CD14-positive monocyte (primary cell): ENCODE results near the gene ARHGAP15. TPM values are rescaled to one million over a fixed set of nuclear protein-coding genes. Genes with fewer than 3 reads are reported as not detected.

Source experiments
- DNase-seq, 3 donors: peaks; one replicate each; pipeline ENCODE4 v3.0.0-alpha.2; 2011 to 2022
- H2AFZ ChIP-seq: 2 replicates; pipeline ENCODE4 v1.6.0; 2012; ENCODE audit warnings: mild to moderate bottlenecking, low read depth, low read length, inconsistent platforms; ENCODE audit not compliant: insufficient read depth, poor library complexity, severe bottlenecking
- H3K27ac ChIP-seq, 2 donors: 1 replicate in 1 of 2; 2 replicates in 1 of 2; pipeline ENCODE4 v1.5.1; 2012 to 2013; ENCODE audit warnings: low read length in 2 of 2, control low read depth in 1 of 2, inconsistent platforms in 1 of 2, low read depth in 1 of 2, mild to moderate bottlenecking in 1 of 2
- H3K27me3 ChIP-seq, 2 donors: one replicate each; pipeline versions ENCODE4 v1.6.0 to v1.6.1; 2011 to 2013; ENCODE audit warnings: low read length in 2 of 2; ENCODE audit not compliant: control insufficient read depth in 2 of 2, insufficient read depth in 2 of 2
- H3K36me3 ChIP-seq, 2 donors: replicated peaks in 1 of 2; 1 replicate in 1 of 2; 2 replicates in 1 of 2; pipeline versions ENCODE4 v1.5.1 to v1.6.1; 2012 to 2013; ENCODE audit warnings: low read length in 2 of 2, control low read depth in 1 of 2, inconsistent platforms in 1 of 2, mild to moderate bottlenecking in 1 of 2; ENCODE audit not compliant: insufficient read depth in 2 of 2, control insufficient read depth in 1 of 2
- H3K4me1 ChIP-seq, 2 donors: 1 replicate in 1 of 2; 2 replicates in 1 of 2; pipeline versions ENCODE4 v1.5.1 to v1.6.1; 2012 to 2013; ENCODE audit warnings: low read length in 2 of 2, control low read depth in 1 of 2, inconsistent platforms in 1 of 2, mild to moderate bottlenecking in 1 of 2, moderate library complexity in 1 of 2; ENCODE audit not compliant: insufficient read depth in 2 of 2, control insufficient read depth in 1 of 2
- H3K4me2 ChIP-seq: replicated peaks from 2 replicates; pipeline ENCODE3; 2012; ENCODE audit warnings: low read length, moderate library complexity, mild to moderate bottlenecking; ENCODE audit not compliant: poor library complexity, severe bottlenecking; ENCODE audit errors: extremely low read depth
- H3K4me3 ChIP-seq, 3 experiments: fragments of 200-600 bp in 1 of 3; sonication (generic) in 1 of 3; replicated peaks in 1 of 3; 1 replicate in 2 of 3; 2 replicates in 1 of 3; pipeline ENCODE4 v1.5.1; 2011 to 2013; ENCODE audit warnings: low read length in 3 of 3, mild to moderate bottlenecking in 3 of 3, control low read depth in 2 of 3, low read depth in 2 of 3, inconsistent platforms in 1 of 3, moderate library complexity in 1 of 3
- H3K79me2 ChIP-seq: 2 replicates; pipeline ENCODE4 v1.6.0; 2012; ENCODE audit warnings: mild to moderate bottlenecking, control low read depth, inconsistent platforms, low read length, moderate library complexity; ENCODE audit not compliant: insufficient read depth
- H3K9ac ChIP-seq: 2 replicates; pipeline ENCODE4 v1.6.0; 2017; ENCODE audit warnings: low read length, mild to moderate bottlenecking; ENCODE audit not compliant: insufficient read depth, poor library complexity, severe bottlenecking
- H3K9me3 ChIP-seq, 2 donors: replicated peaks in 1 of 2; 1 replicate in 1 of 2; 2 replicates in 1 of 2; pipeline versions ENCODE4 v1.5.1 to v1.6.1; 2012 to 2013; ENCODE audit warnings: low read length in 2 of 2, control low read depth in 1 of 2; ENCODE audit not compliant: control insufficient read depth in 1 of 2, insufficient read depth in 1 of 2
- H4K20me1 ChIP-seq: 2 replicates; pipeline ENCODE4 v1.6.0; 2012; ENCODE audit warnings: mild to moderate bottlenecking, low read length, control low read depth, moderate library complexity; ENCODE audit not compliant: insufficient read depth
- H3K27ac Mint-ChIP-seq, 7 donors: one replicate each; pipeline ENCODE4 v1.8.0; 2020; ENCODE audit warnings: mild to moderate bottlenecking in 7 of 7, mixed read lengths in 7 of 7, moderate library complexity in 6 of 7, inconsistent platforms in 2 of 7
- H3K27me3 Mint-ChIP-seq, 3 donors: one replicate each; pipeline ENCODE4 v1.8.0; 2021 to 2022; ENCODE audit warnings: low read depth in 3 of 3, mild to moderate bottlenecking in 3 of 3, mixed read lengths in 3 of 3, moderate library complexity in 3 of 3, inconsistent platforms in 1 of 3
- H3K36me3 Mint-ChIP-seq, 2 donors: one replicate each; pipeline ENCODE4 v1.8.0; 2020; ENCODE audit warnings: mixed read lengths in 2 of 2, inconsistent platforms in 1 of 2, mild to moderate bottlenecking in 1 of 2
- H3K4me1 Mint-ChIP-seq: one replicate; pipeline ENCODE4 v1.8.0; 2020; ENCODE audit warnings: mild to moderate bottlenecking, mixed read lengths
- H3K4me3 Mint-ChIP-seq, 2 donors: one replicate each; pipeline ENCODE4 v1.8.0; 2020; ENCODE audit warnings: mild to moderate bottlenecking in 2 of 2, mixed read lengths in 2 of 2, moderate library complexity in 1 of 2
- H3K9me3 Mint-ChIP-seq, 7 donors: one replicate each; pipeline ENCODE4 v1.8.0; 2020 to 2022; ENCODE audit warnings: mixed read lengths in 7 of 7, mild to moderate bottlenecking in 6 of 7, moderate library complexity in 6 of 7, inconsistent platforms in 2 of 7
- WGBS: methylation state at CpG from one replicate; pipeline ENCODE4 v1.1.5; 2013; ENCODE audit warnings: missing lambda C conversion rate; ENCODE audit not compliant: insufficient coverage; 5-methylcytosine and 5-hydroxymethylcytosine counted together
- intact Hi-C, 2 donors: fragments of 100-400 bp; cut with micrococcal nuclease; formaldehyde crosslinking; loops; one replicate each; pipeline versions ENCODE4 v1.15.0 to v1.15.1; 2023
- polyA plus RNA-seq, 3 donors: library from polyadenylated mRNA; depleted of rRNA in 1 of 3; unstranded in 2 of 3; stranded (reverse) in 1 of 3; fragments of 300-500 nt in 2 of 3; fragments of >200 nt in 1 of 3; fragmentation: Illumina TruSeq in 2 of 3; gene quantifications; 1 replicate in 2 of 3; 2 replicates in 1 of 3; pipeline ENCODE4 v1.2.3, GENCODE V29; 2012 to 2021
- TF ChIP-seq, protein P1 (sequence below): fragments of 200-600 bp; IDR thresholded peaks from one replicate; pipeline ENCODE4 v1.8.0; 2022; ENCODE audit warnings: antibody characterized with exemption, mild to moderate bottlenecking

ARHGAP15 gene
- polyA plus RNA-seq, 3 donors, result 35.4 to 50.9 (median 50.7) TPM

DNA sequence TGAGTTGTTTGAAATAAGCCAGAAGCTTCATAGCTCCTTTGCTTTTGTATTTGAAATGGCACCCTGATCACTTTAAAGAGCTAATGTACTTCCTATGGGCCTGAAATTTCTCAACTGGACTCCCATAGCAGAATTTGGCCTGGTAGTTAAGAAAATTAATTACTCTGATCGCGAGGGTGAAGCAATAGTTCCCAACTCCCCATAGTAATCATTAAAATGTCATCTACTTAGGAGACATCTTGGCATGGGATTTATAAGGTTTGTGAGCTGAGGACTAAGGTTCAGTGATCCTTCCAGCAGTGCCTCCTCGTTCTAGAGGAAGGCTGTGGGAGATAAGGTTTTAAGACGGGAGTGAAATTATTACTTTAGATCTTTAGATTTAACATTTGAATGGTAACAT, 581.0 kb downstream of the ARHGAP15 start:
- TF ChIP-seq, protein P1, sequence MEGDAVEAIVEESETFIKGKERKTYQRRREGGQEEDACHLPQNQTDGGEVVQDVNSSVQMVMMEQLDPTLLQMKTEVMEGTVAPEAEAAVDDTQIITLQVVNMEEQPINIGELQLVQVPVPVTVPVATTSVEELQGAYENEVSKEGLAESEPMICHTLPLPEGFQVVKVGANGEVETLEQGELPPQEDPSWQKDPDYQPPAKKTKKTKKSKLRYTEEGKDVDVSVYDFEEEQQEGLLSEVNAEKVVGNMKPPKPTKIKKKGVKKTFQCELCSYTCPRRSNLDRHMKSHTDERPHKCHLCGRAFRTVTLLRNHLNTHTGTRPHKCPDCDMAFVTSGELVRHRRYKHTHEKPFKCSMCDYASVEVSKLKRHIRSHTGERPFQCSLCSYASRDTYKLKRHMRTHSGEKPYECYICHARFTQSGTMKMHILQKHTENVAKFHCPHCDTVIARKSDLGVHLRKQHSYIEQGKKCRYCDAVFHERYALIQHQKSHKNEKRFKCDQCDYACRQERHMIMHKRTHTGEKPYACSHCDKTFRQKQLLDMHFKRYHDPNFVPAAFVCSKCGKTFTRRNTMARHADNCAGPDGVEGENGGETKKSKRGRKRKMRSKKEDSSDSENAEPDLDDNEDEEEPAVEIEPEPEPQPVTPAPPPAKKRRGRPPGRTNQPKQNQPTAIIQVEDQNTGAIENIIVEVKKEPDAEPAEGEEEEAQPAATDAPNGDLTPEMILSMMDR, result no peak
- Histone ChIP-seq H3K4me1 (no peaks in the 10 kb centered on the region), H3K4me3 (no peak overlapping the region), H2AFZ (no peak overlapping the region), H3K27me3 (no peaks in the 10 kb centered on the region), H3K4me2 (no peak overlapping the region), H3K27ac (no peak overlapping the region), H3K9ac (no peak overlapping the region), H4K20me1 (no peaks in the 10 kb centered on the region), H3K79me2 (no peaks in the 10 kb centered on the region), H3K9me3 (peaks cover 9 to 18% of the 10 kb centered on the region in 2 donors), H3K36me3 (peaks cover 10 to 77% of the 10 kb centered on the region in 2 donors)
- no CpG with 5 or more reads among the region's 4 CpGs for whole genome bisulfite sequencing
- Mint-ChIP-seq H3K9me3 (peaks cover 7 to 19% (median 15%) of the 10 kb centered on the region in 7 donors), H3K27me3 (no peaks in the 10 kb centered on the region), H3K36me3 (peaks cover 71 to 78% of the 10 kb centered on the region in 2 donors), H3K4me1 (peaks cover 2% of the 10 kb centered on the region), H3K27ac (no peak overlapping the region), H3K4me3 (no peak overlapping the region)
- intact Hi-C loops, result no loop called here
- no peak for DNase-seq

DNA sequence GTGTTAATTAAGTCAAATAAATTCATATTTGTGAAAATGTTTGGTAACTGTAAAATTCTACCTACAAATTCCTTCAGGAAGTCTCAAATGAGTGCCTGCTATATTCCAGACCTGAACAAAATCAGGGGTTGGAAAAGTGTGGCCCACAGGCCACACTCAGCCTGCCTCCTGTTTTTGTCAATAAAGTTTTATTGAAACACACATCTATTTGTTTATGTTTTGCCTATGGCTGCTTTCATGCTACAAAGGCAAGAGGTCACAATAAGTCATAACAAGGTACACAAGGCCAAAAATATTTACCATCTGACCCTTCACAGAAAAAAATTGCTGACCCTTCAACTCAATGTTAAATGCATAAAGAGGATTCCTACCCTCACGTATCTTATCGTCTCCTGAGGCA, 581.7 kb downstream of the ARHGAP15 start:
- no peak overlapping the region for H3K27ac ChIP-seq
- H2AFZ ChIP-seq, result no peak overlapping the region
- DNase-seq, result no peak
- Mint-ChIP-seq H3K27ac (no peak overlapping the region), H3K9me3 (peaks cover 7 to 19% (median 15%) of the 10 kb centered on the region in 7 donors), H3K27me3 (no peaks in the 10 kb centered on the region), H3K4me1 (no peaks in the 10 kb centered on the region), H3K4me3 (no peak overlapping the region), H3K36me3 (peaks cover 65 to 76% of the 10 kb centered on the region in 2 donors)
- WGBS, result no CpG with 5 or more reads among the region's 2 CpGs
- H3K79me2 ChIP-seq, result no peaks in the 10 kb centered on the region
- peaks cover 9 to 18% of the 10 kb centered on the region in 2 donors for H3K9me3 ChIP-seq
- H3K9ac ChIP-seq, result no peak overlapping the region
- no peaks in the 10 kb centered on the region for H3K27me3 ChIP-seq
- TF ChIP-seq, protein P1, result no peak
- peaks cover 10 to 70% of the 10 kb centered on the region in 2 donors for H3K36me3 ChIP-seq
- no peaks in the 10 kb centered on the region for H4K20me1 ChIP-seq
- H3K4me3 ChIP-seq, result no peak overlapping the region
- no peaks in the 10 kb centered on the region for H3K4me1 ChIP-seq
- no peak overlapping the region for H3K4me2 ChIP-seq
- intact Hi-C loops, result loop anchor here in 1 of 2 donors (1.0 kb wide), 1 partner anchor 30 kb away; no protein-coding TSS in a partner anchor
